NCI-H2171 treated with DMSO at 0.1 percent for 48 hours (cell line): ENCODE data around the gene TCERG1.

ENCODE experiments used
- DNase-seq: peaks from one replicate; lab custom pipeline; 2025; lab: John Stamatoyannopoulos, UW

TCERG1 gene

DNA sequence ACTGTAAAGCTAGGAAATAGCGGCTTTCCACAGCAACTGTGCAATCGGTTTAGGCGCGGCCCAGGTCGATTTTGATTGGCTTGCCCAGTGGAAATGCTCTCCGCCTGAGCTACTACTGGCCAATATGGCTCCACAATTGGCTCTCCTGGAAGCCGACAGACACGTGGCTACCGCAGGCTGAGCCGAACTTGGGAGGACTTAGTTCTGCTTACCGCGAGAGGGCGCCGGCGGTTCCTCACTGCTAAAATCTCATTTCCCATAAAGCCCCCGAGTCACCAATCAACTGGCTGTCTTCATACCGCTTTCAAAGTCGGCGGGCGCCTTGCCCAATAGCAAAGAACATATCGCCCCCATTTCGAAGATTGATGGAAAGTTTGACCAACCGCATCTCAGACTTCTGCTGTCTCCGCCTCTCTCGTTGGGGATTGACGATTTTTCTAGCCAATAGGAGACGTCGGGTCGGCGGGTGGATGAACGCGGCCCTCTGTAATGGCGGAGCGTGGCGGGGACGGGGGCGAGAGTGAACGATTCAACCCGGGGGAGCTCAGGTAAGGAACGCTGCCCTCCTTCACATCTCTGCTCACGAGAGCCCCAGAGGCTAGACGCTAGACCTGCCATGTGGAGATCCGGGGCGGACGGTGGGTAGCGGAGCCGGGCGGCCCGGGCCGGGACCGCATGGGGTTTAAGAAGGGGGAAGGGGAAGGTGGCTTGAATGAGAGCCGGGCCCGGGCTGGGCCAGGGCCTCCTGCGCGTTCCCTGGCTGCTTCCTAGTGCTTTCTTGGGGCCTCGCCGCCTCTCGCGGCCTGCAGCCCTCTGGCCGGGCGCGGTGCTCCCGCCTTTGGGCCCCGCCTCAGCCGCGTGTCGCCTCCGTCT is at the start of gene TCERG1:
TSS of gene TCERG1 (plus strand) at position 473 of the 873 bp plus-strand sequence. CDS start at position 490, 17 bp downstream.
- DNase-seq, result peak; percentile 97

- DNase-seq, result no peak
Measured at GRCh38 chr5:146398826-146399225, 48.3 kb upstream of the TCERG1 start.

DNA sequence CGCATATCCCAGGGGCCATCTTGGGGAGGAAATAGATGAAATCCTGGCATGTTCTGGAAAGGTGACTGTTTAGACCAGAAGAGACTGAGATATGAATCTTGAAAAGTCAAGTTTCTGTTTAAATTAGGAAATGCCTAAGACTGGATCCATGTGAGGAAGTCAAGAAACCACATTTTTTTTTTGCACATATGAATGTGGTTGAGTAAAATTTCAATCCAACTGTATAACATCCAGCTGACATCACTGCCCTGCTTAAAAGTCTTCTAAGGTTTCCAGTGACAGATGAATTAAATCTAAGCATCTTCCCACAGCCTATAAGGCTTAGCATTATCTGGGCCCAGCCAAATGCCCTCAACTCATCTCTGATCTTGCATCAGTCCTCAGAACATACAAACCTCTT is 47.7 kb upstream of the TCERG1 start:
- no peak for DNase-seq

DNA sequence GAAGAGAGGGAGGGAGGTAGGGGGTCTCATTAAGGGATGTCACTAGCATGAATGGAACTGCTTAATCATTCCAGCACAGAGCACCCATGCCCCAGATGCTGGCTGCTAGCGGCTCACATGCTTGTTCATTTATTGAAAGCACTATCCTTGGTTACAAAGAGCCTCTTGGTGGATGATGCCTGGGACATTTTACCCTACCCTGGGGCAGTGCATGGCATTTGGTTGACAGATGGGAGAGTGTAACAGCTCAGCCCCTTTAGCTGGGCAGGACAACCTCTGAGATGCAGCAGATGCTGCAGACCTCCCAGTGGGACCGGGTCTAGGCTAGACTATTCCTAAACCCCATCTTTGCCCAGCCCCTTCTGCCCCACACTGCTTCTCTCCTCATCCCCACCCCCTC is 46.9 kb upstream of the TCERG1 start:
- DNase-seq, result peak; percentile 12

- DNase-seq, result no peak
Measured at GRCh38 chr5:146401021-146401420, 46.1 kb upstream of the TCERG1 start.

DNA sequence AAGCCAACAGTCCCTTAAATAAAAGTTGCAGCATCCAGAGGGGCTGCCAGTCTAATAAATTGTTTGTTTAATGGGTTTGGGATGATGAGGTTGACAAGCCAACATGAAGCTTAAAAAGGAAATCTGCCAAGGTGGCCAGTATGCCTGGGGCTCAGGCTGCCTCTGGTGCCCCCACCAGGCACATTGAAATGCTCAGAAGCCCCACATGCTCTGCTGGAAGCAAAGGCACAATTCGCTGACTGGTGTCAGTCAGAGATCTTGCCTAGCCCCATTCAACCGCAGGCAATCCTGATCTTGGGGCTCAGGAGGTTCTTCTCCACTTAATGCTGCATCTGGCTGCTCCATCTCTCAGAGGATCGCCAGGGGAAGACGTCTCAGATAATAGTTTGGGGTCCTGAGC is 44.2 kb upstream of the TCERG1 start:
- DNase-seq, result no peak

DNA sequence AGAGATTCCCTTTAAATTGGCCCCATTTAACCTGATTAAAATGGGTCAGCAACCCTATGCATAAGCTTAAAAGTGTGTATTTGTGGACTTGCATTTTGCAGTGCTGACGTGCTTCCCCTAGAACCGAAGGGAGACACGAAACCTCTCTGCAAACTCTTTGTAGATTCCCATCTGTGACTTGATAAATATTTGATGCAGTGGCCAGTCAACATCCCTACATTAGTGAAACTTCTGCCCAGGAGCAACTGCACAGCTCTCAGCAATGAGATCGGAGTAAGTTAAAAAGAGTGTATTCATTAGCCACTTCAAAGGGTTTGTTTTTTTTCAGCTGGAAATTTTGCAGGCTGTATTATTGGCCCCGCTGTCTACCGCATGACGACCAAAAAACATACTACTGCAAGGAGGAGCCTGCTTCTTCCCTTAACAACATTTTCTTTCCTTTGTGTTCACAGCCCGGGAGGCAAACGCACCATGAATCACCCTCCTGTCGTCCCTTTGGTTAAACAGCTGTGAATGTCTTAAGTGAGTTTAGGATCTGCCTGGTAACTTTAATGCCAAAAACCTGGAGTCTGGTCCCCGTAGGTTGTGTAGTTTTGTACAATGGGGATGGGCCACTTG is 38.0 kb upstream of the TCERG1 start:
- no peak for DNase-seq

- DNase-seq, result no peak
Measured at GRCh38 chr5:146410272-146410671, 36.9 kb upstream of the TCERG1 start.

DNA sequence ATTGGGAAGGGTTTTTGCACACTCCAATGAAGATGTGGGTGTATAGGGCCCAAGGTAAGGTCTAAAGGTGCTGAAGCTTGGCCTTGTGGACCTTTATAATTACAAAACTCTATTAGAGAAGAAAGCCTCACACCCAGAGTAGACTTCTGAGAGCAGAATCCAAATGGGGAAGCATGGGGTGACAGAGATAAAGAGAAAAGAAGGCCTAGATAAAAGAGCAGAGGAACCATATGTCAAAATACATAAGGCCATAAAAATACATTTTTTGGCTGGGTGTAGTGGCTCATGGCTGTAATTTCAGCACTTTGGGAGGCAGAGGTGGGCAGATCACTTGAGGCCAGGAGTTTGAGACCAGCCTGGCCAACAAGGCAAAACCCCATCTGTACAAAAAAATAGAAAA is 27.4 kb upstream of the TCERG1 start:
- DNase-seq, result no peak

- DNase-seq, result no peak
Measured at GRCh38 chr5:146425023-146425422, 22.1 kb upstream of the TCERG1 start.

GRCh38 chr5:146426305-146426704 is 20.8 kb upstream of the TCERG1 start:
- DNase-seq, result no peak

GRCh38 chr5:146426853-146427618 is 20.1 kb upstream of the TCERG1 start:
- peak; percentile 58 for DNase-seq

- DNase-seq, result no peak
Measured at GRCh38 chr5:146427619-146427997, 19.5 kb upstream of the TCERG1 start.

DNA sequence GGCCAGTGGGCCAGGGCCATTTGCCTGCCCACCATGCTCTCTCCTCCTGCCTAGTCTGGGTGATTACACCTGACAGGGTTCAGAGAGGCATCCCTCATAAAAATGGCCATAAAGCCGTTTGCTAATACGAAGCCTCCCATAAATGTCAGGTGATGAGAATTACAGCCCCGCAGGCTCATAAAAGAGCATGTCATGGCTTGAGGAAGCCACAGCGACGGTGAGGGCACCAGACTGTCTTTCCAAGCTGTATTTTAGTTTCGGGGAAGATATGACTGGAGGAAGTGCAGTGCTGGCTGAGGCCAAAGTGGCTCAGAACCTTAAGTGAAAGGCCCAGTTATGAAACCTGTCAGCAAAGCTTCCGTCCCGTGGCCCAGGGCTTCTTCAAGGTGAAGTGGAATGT is 18.5 kb upstream of the TCERG1 start:
- DNase-seq, result no peak

GRCh38 chr5:146440353-146440752 is 6.8 kb upstream of the TCERG1 start:
- no peak for DNase-seq

- DNase-seq, result no peak
Measured at GRCh38 chr5:146440870-146441495, 6.2 kb upstream of the TCERG1 start.

- DNase-seq, result no peak
Measured at GRCh38 chr5:146441896-146442295, 5.2 kb upstream of the TCERG1 start.

DNA sequence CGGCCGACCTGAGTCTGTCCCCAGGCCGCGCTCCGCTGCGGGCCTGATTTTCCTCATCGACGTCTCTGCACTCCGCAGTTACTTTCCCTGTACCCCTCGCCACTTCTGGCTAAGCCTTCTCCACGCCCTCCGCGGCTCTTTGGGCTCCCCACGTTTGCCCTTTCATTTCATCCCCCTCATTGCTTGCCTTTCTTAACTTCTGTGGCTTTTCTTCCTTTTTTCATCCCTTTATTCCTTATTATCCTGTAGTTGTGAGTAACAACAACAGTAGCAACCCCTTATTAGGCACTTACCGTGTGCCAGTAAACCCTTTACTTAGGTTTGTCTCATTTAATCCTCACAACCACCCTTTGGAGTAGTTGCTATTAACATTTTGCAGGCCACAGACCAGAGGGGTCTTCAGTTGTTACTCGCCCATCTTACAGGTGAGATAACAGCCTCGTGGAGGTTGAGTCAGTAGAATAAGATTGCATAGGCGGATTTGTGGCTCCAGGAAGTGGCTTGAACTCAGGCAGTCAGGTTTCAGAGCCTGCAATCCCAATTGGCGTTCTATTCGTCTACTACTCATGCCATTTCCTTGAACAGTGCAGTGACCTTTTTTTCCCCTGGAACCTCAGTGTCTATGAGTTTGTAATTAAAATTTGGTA is 724 bp downstream of the TCERG1 start:
- no peak for DNase-seq

DNA sequence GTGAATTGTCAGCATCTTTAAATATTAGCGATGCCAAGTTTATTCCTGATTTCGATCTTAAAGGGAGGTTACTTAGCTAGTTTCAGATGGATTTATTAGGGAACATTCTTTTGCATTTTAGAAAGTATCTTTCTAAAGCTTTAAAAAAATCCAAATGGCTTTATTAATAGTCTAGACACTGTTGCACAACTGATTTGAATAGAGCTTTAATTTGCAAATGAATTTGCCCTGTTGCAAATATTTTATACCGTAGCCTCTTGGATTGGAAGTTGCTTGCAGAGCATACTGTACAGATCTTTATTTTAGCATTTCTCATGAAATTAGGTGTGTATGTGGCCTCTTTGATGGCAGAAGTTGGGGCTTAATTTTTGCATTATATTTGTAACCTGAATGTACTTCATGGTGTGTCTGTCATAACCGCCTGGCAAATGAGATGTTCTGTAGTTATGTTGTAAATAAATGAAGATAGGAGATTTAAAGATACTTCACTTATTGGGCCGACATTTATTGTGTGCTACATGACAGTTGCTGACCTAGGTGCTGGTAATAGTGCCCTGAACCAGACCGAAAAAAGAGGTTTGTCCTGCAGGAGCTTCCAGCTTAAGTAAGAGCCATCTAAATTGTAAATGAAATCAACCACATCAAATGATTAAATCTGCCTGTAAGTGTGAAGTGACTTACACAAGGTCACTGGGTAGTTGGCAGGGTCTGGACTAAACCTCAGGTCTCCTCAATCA is 1.8 kb downstream of the TCERG1 start:
- DNase-seq, result no peak

DNA sequence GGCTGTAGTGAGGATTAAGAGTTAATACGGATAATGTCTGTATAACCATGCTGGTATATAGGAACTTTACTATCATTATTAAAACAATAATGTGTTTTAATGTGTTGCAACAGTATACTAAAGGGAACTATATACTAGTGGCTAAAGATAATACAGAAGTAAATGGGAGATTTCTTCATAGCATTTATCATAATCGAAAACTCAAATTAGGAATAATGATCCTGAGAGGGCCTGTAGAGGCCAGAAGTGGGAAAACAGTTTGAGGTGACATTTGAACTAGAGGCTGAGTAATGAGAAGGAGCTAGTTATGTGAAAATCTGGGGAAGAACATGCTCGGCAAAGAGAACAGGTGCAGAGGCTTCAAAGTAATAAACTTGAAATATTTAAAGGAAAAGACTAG is 2.9 kb downstream of the TCERG1 start:
- DNase-seq, result no peak

DNA sequence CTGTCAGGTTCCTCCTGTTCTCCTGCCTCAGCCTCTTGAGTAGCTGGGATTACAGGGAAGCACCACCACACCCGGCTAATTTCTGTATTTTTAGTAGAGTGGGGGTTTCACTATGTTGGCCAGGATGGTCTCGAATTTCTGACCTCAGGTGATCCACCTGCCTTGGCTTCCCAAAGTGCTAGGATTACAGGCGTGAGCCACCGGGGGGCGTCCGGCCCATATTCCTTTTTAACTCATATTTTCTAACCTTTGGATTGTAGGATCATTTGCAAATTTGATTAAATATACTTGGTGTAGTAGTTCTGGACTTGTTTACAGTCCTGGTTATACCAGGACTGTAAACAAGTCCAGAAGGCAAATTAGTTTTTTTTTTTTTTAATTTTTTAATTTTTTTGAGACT is 4.3 kb downstream of the TCERG1 start:
- DNase-seq, result no peak
